SK-N-MC (cell line): Measurements from ENCODE around the gene SMARCA4.

Source experiments
- DNase-seq: peaks from one replicate; pipeline ENCODE4 v3.0.0-alpha.2; 2011; ENCODE audit warnings: low read depth, low spot score
- H3K27ac ChIP-seq: fragments of 200-600 bp; sonication (generic); 2 replicates; pipeline ENCODE4 v1.5.1; 2016; ENCODE audit warnings: mixed run types
- H3K36me3 ChIP-seq: fragments of 200-600 bp; sonication (generic); 2 replicates; pipeline ENCODE4 v1.6.1; 2017; ENCODE audit warnings: antibody characterized with exemption, low read length, mixed read lengths; ENCODE audit not compliant: insufficient read depth
- H3K4me3 ChIP-seq: fragments of 200-600 bp; sonication (generic); 2 replicates; pipeline ENCODE4 v1.5.1; 2016
- H3K9ac ChIP-seq: fragments of 200-600 bp; sonication (generic); 2 replicates; pipeline ENCODE4 v1.8.0; 2017; ENCODE audit warnings: mixed run types, mixed read lengths; ENCODE audit not compliant: insufficient read length
- H3K9me3 ChIP-seq: fragments of 200-600 bp; sonication (generic); 2 replicates; pipeline ENCODE4 v1.6.1; 2017; ENCODE audit warnings: low read depth, mild to moderate bottlenecking, antibody characterized with exemption, low read length, moderate library complexity, mixed read lengths
- EZH2 ChIP-seq: fragments of 200-600 bp; sonication (generic); IDR thresholded peaks from one replicate; pipeline ENCODE4 v1.6.1; 2017; ENCODE audit warnings: antibody characterized with exemption
- FOXP2 ChIP-seq: optimal IDR thresholded peaks from 2 replicates; pipeline ENCODE3; 2011; ENCODE audit warnings: mild to moderate bottlenecking, moderate library complexity; ENCODE audit not compliant: insufficient read depth; ENCODE audit errors: extremely low read length, control extremely low read depth
- POLR2AphosphoS5 ChIP-seq: IDR thresholded peaks from 2 replicates; pipeline ENCODE4 v1.6.1; 2012; ENCODE audit warnings: mild to moderate bottlenecking, low read depth, low read length, borderline replicate concordance

Gene SMARCA4

DNA sequence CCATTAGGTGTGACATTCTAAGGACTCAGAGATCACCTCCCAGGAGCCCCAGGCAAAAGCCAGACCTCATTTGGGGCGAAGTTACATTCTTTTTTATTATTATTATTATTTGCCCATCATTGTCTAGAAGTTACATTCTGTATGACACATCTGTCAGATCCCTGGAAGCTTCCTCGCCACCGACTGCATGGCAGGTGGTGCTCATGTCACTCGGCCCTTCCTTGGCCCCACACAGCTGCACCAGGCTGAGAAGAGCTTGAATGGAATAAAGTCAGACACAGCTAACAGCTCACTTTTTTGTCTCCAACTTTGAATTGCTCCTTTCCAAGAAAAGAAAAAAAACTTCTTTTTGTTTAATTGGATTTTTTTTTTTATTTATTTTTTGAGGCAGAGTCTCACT lies 87.0 kb downstream of the SMARCA4 start:
- Histone ChIP-seq H3K36me3 (peaks cover 56% of the 10 kb centered on the region), H3K27ac (no peak overlapping the region), H3K9me3 (no peaks in the 10 kb centered on the region), H3K9ac (no peak overlapping the region), H3K4me3 (no peak overlapping the region)
- TF ChIP-seq EZH2 (no peak), POLR2AphosphoS5 (no peak), FOXP2 (no peak)
- no peak for DNase-seq

DNA sequence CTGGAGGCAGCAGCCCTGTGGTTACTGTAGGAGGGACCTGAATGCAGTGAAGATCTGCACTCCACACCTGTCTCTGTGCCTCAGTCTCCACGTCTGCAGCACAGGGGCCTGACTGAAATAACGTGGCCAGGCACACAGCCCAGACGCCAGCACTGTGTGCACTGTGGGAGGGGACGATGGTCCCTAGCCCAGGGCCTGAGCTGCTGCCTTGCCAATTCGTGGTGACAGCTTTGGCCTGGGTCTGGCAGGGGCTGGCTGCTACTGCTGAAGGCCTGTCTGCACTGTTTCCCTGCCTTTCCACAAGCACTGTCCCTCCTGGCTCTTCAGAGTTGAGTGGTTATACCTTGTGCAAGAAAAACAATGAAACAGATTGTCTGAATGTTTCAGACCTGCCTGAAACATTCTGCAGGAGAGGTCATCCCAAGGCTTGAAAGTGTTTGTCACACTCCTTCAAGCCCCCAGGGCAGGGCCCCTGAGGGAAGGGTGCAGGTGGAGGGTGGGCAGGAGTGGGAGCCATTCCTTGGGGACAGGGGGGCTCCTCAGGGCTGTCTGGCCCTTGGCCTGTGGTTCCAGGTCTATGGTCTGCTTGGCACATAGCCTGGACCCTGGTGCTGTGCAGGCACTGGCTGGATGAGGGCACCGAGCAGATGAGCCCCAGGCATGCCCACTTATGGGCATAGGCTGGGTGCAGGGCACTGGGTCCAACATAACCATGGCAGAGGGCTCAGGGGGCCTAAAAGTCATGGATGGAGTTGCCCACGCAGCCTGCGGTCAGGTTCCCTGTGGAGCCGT lies 89.7 kb downstream of the SMARCA4 start:
- Histone ChIP-seq H3K9me3 (no peaks in the 10 kb centered on the region), H3K9ac (no peak overlapping the region), H3K36me3 (peaks cover 36% of the 10 kb centered on the region), H3K27ac (no peak overlapping the region), H3K4me3 (no peak overlapping the region)
- TF ChIP-seq POLR2AphosphoS5 (no peak), FOXP2 (no peak), EZH2 (no peak)
- no peak for DNase-seq

DNA sequence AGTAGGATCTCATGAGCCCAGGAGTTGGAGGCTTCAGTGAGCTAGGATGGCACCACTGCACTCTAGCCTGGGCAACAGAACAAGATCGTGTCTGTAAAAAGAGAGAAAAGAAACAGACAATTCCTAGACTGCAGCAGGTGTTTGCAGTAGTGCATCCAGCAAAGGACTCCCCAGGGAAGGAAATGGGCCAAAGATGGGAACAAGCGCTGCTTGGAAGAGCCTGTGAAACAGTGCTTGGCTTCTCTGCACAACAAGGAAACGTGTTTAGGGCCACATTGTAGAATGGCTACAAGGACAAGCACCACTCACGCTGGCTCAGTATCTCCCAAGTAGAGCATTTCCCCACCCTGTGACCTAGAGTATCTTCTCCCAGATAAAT lies 93.0 kb downstream of the SMARCA4 start:
- Histone ChIP-seq H3K9ac (no peak overlapping the region), H3K36me3 (peaks cover 35% of the 10 kb centered on the region; the same call in 1 of the 2 replicates), H3K4me3 (no peak overlapping the region), H3K27ac (no peak overlapping the region), H3K9me3 (no peaks in the 10 kb centered on the region)
- TF ChIP-seq FOXP2, result no peak
- no peak for TF ChIP-seq POLR2AphosphoS5
- no peak for TF ChIP-seq EZH2
- DNase-seq, result no peak

DNA sequence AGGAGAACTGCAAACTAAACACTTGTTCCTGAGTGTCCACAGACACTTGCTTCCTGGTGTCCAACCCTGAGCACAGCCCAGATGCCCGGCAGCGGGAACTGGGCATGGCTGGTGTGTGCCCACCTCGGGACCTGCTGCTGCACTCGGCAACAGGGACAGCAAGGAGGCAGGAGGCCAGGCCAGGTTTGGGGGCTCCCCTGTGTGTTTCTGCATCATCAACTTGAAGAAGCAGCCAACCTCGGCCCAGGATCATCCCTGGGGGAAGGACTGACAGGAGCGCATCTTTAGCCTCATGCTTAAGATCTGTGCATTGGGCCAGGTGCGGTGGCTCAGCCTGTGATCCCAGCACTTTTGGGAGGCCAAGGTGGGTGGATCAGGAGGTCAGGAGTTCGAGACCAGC lies 93.4 kb downstream of the SMARCA4 start:
- Histone ChIP-seq H3K27ac (no peak overlapping the region), H3K36me3 (peaks cover 32% of the 10 kb centered on the region; the same call in 1 of the 2 replicates), H3K9me3 (no peaks in the 10 kb centered on the region), H3K4me3 (no peak overlapping the region), H3K9ac (no peak overlapping the region)
- TF ChIP-seq EZH2 (no peak), FOXP2 (no peak), POLR2AphosphoS5 (no peak)
- no peak for DNase-seq

DNA sequence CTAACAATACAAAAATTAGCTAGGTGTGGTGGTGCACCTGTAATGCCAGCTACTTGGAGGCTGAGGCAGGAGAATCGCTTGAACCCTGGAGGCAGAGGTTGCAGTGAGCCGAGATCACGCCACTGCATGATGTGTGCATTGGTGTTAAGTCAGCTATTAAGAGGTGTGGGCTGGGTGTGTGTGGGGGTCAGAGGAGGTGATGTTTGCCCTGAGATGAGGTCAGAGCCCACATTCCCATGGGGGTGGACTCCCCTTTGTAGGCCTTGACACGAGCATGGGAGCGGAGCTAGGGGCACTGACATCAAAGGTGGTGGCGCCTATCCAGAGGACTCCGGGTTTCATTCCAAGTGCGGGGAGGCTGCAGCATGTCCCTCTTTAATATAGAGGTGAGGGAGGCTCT lies 93.8 kb downstream of the SMARCA4 start:
- no peak overlapping the region for H3K4me3 ChIP-seq
- H3K36me3 ChIP-seq, result peaks cover 30% of the 10 kb centered on the region; the same call in 1 of the 2 replicates
- TF ChIP-seq FOXP2 (no peak), EZH2 (no peak), POLR2AphosphoS5 (no peak)
- no peak overlapping the region for H3K9ac ChIP-seq
- H3K9me3 ChIP-seq, result no peaks in the 10 kb centered on the region
- no peak overlapping the region for H3K27ac ChIP-seq
- DNase-seq, result no peak

DNA sequence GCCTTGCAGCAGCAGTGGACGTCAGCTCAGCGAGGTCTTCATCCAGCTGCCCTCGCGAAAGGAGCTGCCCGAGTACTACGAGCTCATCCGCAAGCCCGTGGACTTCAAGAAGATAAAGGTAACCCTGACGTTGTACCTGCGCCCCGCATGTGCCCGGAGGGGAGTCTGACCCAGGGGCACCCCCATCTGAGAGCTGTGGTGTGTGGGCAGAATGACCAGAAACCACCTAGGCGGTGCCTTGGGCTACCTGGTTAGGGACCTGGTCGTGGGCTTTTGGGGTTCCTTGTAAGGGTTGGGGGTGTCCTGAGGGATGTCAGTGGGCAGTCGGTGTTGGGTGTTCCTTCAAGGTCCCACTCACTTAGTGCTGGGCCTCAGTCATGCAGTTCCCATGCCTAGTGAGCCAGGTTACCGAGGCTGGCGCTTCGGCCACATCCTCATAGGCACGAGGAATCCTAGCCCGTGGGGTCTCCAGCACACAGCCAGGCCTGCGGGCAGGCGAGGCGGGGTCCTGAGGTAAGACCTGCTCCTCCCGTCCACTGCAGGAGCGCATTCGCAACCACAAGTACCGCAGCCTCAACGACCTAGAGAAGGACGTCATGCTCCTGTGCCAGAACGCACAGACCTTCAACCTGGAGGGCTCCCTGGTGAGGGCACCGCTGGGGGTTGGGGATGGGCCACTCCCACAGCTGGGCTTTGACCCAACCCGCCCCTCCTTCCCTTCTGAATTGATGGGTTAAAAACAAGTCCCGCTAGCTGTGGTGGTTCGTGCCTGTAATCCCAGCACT lies 97.6 kb downstream of the SMARCA4 start:
- Histone ChIP-seq H3K4me3 (no peak overlapping the region), H3K36me3 (peaks cover 48% of the 10 kb centered on the region; the same call in 1 of the 2 replicates), H3K27ac (0 out of 2 replicates have a peak overlapping the region, but pooled peaks have one; percentile 0), H3K9me3 (no peaks in the 10 kb centered on the region), H3K9ac (no peak overlapping the region)
- DNase-seq, result no peak
- no peak for TF ChIP-seq EZH2
- TF ChIP-seq POLR2AphosphoS5, result no peak
- TF ChIP-seq FOXP2, result no peak

DNA sequence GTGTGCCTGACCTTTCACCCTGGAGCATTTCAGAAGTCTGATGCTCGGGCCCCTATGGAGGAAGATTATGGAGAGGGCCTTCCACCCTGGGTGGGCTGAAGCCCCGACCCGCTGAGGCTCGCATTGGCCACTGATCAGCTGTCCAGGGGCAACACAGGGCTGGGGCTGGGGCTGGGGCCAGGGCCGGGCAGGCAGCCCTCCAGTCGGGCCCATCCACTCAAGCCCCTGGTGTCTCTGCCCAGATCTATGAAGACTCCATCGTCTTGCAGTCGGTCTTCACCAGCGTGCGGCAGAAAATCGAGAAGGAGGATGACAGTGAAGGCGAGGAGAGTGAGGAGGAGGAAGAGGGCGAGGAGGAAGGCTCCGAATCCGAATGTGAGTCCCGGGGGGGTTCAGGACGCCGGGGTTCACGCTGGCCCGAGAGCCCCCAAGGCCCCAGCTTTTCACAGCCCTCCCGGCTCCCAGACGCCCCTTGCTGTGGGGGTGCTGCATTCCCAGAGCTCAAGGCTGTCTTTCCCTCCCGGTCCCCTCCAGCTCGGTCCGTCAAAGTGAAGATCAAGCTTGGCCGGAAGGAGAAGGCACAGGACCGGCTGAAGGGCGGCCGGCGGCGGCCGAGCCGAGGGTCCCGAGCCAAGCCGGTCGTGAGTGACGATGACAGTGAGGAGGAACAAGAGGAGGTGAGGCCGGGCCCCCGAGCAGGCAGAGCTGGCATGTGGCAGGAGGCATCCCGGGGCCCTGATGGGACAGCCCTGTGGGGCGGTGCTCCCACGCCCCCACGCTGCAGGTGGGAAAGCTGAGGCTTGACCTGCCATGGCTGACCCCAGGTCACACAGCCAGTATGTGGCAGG lies 98.9 kb downstream of the SMARCA4 start:
- H3K4me3 ChIP-seq, result no peak overlapping the region
- H3K36me3 ChIP-seq, result peaks cover 52% of the 10 kb centered on the region; the same call in 1 of the 2 replicates
- H3K27ac ChIP-seq, result no peak overlapping the region
- no peaks in the 10 kb centered on the region for H3K9me3 ChIP-seq
- no peak for DNase-seq
- no peak for TF ChIP-seq POLR2AphosphoS5
- TF ChIP-seq FOXP2, result no peak
- no peak for TF ChIP-seq EZH2
- H3K9ac ChIP-seq, result no peak overlapping the region
